Stimulated activated CD8-positive, alpha-beta memory T cell treated with anti-CD3 and anti-CD28 coated beads, Interleukin-15, amount 100 ng/mL, for 4 hours (primary cell): ENCODE results near the gene VSX2.
A peak's percentile ranks its signal among the peaks of the same experiment; 100 is the strongest.

Experiments
- DNase-seq, 2 donors: peaks; one replicate each; pipeline ENCODE4 v3.0.0-alpha.2; 2020; ENCODE audit warnings: low read depth in 2 of 2

Gene VSX2

GRCh38 chr14:74238974-74239847, at the start of gene VSX2:
Gene VSX2, plus strand, starts transcription at chr14:74239449. Its CDS starts 113 bp downstream, at chr14:74239562.
- no peak for DNase-seq

GRCh38 chr14:74190927-74191575, 48.2 kb upstream of the VSX2 start:
- no peak for DNase-seq

- no peak for DNase-seq
Measured at GRCh38 chr14:74194506-74195274, 44.6 kb upstream of the VSX2 start.

DNA sequence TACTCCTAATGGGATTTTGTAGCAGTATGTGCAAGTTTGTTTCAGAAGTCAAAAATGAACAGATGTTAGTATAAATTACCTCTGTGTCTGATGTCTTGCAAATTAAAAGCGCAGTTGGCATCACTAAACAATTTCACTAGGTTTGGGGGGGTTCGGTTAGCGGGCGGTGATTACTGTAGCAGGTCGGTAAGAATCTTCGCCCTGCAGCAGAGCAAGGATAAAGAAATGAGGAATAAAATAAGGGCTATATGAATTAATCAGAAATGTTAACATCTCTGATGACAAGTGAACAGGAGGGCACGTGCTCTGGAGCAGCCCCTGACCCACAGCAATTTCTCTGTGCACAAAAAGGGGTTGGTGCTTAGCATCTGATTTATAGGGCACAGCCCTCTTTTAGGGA, 43.6 kb upstream of the VSX2 start:
- no peak for DNase-seq

- DNase-seq: no peak
Measured at GRCh38 chr14:74198441-74199234, 40.6 kb upstream of the VSX2 start.

GRCh38 chr14:74202113-74202512, 37.1 kb upstream of the VSX2 start:
- DNase-seq: no peak

DNA sequence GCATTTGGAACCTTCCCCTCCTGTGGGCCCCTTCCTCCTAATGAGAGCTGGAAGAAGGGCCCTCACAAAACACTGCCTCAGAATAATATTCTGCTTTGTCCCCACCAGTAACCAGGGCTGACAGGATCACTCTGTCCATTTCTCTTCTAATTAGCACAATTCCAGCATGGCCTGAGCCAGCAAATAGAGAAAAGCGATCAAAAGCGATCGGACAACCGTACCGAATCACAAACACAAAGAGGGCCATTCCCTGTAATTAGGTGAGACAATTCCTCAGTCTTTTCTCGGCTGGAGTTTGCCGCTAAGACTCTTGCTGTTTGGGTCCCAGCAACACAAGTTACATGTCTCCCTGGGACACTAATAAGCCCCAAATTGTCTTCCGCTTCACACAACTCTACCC, 35.6 kb upstream of the VSX2 start:
- no peak for DNase-seq

DNA sequence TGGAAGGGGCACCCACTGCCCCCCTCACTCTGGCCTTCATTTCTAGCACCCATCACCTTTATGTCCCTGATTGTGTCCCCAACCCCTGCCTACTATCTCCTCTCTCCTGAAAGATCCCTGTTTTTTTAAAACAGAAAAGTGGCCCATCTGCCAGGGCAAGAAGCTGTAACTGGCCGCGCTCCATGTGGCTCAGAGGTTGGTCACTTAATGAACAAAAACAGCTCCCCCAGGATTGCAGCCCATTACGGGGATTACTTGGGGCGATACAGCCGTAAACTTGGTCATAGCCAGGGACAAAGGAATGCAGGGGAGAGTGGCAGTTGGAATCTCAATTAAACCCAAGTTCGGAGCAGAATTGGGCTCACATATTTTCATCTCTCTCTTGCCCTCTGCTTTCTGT, 34.8 kb upstream of the VSX2 start:
- DNase-seq: no peak

DNA sequence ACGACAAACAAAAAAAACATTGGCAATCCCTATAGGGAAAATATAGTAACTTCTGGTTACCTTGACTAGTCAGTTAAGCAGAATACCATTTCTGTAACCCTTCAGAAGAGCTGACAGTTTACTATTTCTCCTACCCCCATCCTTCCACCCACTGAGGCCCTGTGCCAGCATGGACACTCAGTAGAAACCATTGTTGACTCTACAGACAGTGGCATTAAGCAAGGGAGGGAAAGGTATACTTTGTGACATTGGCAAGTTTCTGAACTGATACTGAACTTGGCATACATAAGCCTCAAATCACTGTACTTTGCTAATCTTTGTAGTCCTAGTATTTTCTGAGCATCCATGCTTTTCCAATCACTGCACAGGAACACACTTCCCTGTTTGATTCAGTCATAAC, 33.4 kb upstream of the VSX2 start:
- no peak for DNase-seq

DNA sequence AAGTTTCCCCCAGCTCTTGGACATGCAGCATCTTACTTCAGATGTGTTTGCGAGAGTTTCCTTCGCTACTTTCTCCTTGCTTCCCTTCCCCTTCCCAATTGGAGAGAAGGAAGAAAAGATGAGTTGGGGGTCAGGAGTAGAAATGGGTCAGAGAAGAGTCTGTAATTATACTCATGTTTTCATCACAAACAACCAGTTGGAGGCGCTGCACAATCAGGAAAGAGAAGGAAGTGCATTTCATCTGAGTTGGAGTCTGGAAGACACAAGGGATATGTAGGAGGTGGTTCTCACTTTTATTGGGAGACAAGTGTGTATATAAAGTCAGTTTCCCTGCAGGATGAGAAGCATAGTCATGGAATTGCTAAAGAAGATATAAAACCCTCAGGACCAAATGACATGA, 31.3 kb upstream of the VSX2 start:
- no peak for DNase-seq

DNA sequence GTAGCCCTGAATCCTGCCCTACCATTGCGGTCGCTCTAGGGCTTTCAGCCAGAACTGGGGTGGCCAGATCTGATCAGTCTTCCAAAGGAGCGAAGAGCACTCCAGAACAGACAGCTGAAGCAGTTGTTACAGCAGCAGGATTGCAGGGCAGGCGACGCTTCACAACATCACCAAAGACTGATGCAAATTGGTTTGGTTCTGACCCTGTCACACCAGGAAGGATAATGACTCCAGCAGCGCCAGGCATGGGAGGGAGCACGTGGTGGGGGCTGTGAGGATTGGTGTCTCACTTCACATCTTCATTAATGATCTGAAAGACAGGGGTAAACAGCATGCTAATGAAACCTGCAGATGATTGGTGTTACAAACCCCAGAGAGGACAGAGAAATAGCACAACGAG, 30.6 kb upstream of the VSX2 start:
- no peak for DNase-seq

DNA sequence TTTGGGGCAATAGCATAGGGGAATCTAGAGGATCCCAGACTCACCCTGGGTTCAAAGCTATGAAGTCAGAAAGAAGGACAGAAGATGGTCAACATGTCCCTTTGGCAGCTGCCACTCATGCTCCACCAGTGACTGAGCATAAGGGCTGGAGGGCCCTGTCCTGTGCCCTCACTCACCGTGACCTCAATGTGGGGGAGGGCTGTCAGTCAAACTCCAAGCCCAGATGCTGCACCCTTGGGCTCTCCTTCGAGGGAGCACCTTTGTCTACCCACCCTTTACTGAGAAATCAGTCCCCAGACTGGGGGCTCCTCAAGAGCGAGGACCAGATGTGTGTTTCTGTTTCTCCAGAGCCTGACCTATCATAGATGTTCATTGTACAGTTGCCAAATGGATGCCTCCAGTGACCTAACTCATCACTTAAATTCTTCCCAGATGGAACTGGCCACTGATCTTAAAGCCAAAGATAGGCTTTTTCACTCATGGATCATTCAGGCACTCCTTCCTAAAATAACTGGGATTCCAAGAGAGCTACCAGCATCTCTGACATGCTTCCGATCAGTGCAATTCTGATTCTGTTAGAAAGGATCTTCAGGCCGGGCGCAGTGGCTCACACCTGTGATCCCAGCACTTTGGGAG, 27.2 kb upstream of the VSX2 start:
- DNase-seq: no peak

GRCh38 chr14:74213907-74214803, 25.1 kb upstream of the VSX2 start:
- DNase-seq: no peak

GRCh38 chr14:74216671-74217070, 22.6 kb upstream of the VSX2 start:
- no peak for DNase-seq

GRCh38 chr14:74217672-74218448, 21.4 kb upstream of the VSX2 start:
- peak; percentile 40 to 51 for DNase-seq

DNA sequence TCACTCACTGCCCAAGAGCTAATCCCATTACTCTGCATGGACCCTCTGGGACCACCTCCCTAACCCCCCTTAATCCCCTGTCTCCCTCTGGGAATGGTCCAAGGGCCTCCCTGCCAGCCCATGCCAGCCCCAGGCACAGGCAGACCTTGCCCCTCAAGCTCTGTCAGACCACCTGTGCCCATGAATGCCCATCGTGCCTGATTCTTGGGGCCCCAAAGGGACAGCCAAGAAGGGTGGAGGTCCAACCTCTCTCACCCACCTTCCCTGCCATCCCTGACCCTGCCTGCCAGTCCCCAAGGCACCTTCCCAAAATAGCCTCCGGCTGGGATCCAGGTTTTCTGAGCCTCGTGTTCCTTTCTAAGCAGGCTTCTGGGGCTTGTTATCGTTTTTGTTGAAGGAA, 20.8 kb upstream of the VSX2 start:
- DNase-seq: no peak

- DNase-seq: no peak
Measured at GRCh38 chr14:74219277-74220205, 19.7 kb upstream of the VSX2 start.

GRCh38 chr14:74220991-74221390, 18.3 kb upstream of the VSX2 start:
- no peak for DNase-seq
